Stimulated activated CD8-positive, alpha-beta memory T cell treated with anti-CD3 and anti-CD28 coated beads, Interleukin-15, amount 100 ng/mL, for 48 hours (primary cell): ENCODE data around the gene AKAP6.

Experiments
- DNase-seq, 2 donors: peaks; one replicate each; pipeline ENCODE4 v3.0.0-alpha.2; 2020; ENCODE audit warnings: low read depth in 2 of 2

AKAP6 gene

DNA sequence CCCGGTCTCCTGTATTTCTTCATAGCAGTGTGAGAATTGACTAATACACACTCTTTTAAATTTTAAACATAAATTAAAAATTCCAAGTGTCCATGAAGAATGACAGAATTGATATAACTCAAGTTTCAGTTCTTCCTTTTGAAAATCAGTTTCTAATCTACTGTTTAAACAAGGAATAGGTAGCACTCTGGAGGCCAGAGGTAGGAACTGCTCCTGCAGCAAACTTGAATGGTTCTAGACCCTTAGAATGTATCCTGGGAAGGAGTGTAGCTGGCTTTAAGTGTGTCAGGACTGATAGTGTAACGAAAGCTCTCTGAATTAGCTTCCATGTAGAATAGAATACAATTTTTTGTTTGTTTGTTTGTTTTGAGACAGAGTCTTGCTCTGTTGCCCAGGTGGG is 76.8 kb downstream of the AKAP6 start:
- DNase-seq: no peak

GRCh38 chr14:32407130-32407529 is 78.0 kb downstream of the AKAP6 start:
- DNase-seq: no peak

GRCh38 chr14:32408018-32408417 is 78.9 kb downstream of the AKAP6 start:
- no peak for DNase-seq

GRCh38 chr14:32412103-32412502 is 83.0 kb downstream of the AKAP6 start:
- no peak for DNase-seq

- no peak for DNase-seq
Measured at GRCh38 chr14:32412532-32412931, 83.4 kb downstream of the AKAP6 start.

- no peak for DNase-seq
Measured at GRCh38 chr14:32413967-32414640, 85.0 kb downstream of the AKAP6 start.

- DNase-seq: no peak
Measured at GRCh38 chr14:32414808-32415255, 85.7 kb downstream of the AKAP6 start.

GRCh38 chr14:32417956-32418552 is 89.0 kb downstream of the AKAP6 start:
- DNase-seq: no peak

DNA sequence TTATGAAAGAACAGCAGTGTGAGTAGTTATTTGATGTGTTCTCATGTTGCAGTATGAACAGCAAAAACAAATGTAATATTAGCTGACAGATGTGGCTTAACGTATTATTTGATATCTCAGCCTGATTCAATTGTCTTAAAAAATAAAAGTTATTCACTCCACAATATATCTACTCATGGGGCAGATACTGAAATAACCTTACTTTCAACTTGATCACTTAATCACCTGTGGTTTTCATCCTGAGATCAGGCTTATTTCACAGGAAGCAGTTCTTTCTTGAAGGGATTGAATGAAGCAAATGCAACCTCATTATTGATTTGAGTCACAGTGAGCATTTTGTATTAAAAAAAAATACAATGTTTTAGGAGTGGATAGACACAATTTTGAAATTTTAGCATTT is 90.3 kb downstream of the AKAP6 start:
- DNase-seq: no peak

DNA sequence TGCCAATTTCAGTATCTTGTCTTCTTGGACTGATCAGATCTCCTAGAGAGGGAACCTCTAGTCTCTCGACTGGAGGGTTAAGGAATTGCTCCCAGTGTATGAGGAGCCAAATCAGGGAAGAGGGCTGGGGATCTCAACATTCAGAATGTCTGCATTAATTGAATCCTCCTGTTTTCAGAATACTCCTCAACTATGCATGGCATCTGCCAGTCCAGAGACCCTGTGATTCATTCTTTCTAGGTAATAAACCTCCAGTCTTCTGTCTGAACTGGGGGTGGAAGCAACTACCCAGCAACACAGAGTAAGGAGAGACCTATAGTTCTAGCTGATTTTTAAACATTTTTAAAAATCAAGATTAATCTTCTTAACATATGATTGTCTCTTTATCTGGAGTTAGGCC is 92.7 kb downstream of the AKAP6 start:
- no peak for DNase-seq

DNA sequence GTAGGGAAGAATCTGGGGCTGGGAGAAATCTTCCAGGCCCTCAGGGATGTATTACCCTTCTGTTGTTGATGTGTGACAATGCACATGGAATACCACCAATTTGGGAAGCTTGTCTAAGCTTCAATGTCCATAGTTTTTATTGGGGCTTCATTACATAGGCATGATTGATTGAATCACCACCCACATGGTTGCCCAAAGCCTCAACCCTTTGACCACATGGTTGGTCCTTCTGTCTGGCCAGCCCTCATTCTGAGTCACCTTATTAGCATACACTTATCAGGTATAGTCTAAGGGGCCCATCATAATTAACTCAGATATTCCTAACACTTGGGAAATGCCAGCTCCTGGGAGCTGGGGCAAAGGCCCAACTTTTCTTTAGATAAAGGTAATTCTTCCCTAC is 93.3 kb downstream of the AKAP6 start:
- DNase-seq: no peak

GRCh38 chr14:32426028-32426427 is 96.9 kb downstream of the AKAP6 start:
- DNase-seq: no peak

DNA sequence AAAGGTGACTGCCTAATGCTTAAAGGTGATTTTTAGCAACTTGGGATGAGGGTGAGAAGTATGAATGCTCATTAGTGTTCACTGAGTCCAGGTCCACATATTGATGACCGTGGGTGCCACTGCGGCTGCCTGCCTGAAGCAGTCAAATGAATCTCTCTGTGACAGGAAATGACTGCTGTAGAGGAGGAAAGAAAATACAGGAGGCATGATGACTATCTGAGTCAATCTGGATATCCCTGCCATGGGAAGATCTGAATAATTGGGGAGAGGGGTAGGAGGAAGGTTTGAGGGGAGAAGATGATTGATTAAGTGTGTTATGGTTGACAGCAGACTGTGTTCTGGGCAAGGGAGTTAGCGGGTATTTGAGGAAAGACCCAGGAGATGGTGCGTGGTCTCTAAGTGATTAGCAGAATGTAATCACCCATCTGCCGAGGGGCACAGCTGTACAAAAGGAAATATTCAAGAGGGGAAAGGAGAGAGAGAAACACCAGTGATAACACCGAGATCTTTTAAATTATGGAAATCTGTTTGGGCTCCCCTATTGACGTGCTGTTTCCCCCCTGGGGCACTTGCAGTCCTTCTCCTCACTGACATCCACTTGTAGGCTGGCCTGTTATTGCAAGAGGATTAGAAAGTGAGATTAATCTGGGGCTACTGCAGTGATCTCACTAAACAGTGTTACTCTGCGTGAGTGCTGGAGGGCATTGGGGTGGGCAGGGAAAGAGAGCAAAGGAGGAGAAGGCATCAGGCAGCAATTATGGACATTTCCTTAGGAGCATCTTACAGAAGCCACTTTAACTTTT is 97.7 kb downstream of the AKAP6 start:
- no peak for DNase-seq

DNA sequence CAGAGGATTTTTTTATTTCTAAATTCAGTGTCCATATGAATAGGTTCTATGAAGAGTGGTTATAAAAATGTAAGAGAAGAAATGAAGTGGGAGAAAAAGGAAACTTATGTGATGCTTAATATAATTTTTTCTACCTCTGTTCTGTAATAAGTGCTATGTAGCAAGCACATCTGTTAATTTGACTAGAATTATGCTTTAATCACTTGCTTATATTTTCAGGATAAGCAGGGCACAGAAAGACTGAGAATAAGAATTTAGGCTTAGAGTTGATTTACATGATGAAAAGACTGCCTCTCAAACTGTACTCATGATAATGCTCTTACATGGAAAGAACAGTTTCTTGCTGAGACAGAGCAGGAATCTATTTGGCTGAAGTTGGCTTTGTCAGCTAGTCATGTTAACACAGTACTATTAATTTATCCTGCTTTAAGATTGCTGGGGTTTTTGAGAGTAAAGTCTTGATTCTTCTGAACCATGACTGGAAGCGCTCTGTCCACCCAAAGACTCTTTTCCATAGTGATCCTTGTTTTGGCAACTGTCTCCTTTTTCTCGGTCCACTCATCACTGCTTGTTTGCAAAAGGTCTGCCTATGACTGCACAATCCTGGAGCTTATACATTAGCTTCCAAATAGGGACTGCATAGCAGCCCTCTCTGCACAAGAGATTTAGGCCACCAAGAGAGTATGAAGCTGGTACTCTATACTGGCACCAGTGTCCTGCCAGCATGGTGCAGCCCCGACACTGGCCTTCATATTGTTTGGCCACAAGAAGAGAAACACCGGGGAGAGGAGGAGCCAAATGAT is 98.8 kb downstream of the AKAP6 start:
- DNase-seq: no peak

DNA sequence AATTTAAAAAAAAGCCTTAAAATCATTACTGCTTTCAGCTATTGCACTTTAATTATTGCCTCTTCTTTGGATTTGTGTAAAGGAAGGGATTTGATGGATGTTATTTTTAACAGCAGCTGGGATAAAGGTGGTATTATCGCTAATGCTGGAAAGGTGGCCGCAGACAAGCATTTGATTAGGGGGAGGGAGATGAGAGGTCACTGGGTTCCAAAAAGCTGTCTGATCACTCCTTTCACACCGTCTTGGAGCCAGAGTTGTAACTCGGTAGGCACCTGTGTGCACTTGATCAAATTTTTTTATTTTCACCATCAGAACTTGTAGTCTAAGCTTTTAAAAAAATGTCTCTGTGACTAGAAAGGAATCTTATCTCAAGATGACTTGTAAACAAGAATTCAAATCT is 99.8 kb downstream of the AKAP6 start:
- DNase-seq: no peak

GRCh38 chr14:32430326-32430725 is 101.2 kb downstream of the AKAP6 start:
- DNase-seq: no peak

DNA sequence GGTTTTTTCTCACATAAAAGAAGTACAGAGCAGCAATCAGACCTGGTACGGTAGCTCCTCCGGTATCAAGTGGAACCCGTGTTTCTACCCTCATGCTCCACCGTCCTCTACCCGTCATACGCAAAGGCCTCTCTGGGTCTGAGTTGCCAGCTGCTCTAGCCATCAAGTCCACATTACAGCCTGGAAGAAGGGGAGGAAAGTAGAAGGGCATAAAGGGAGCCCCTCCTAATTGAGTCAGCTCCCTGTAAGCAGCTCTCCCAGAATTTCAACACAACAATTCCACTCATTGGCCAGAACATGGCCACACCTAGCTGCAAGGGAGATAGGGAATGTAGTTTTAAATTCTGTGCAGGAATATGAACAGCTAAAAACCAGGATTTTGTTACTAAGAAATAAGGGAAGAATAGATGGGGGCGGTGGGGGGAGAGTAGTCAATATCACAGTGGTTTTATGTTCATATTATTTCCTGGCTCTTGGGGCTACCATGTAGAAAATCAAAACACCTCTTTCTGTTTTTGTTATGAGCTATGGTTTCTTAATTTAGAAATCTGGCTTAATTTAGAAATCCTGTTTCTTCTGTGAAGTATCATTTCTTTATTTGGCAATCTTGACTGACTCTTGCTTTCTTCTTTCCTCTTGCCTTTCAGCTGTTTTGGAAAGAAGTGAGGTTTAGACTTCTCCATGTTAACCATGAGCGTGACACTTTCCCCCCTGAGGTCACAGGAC is 103.9 kb downstream of the AKAP6 start:
- no peak for DNase-seq

GRCh38 chr14:32434180-32434579 is 105.1 kb downstream of the AKAP6 start:
- no peak for DNase-seq

DNA sequence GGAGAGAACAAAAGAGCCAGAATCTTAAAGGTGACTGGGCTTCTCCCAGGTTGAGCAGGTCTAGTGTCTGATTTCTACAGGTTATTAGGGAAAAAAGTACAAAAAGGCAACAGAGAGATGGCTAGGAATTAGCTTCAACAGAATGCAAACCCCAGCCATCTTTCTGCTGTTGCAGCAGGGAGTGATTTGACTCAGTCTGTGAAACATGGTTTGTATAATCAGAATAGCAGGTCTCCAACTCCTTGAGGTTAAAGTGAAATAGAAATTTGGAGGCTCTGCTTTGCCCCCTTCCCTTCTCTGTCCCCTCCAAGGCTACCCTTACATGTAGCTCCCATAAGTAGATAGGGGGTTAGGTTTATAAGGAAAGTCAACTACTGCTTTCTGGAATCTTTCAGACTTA is 105.8 kb downstream of the AKAP6 start:
- no peak for DNase-seq

- no peak for DNase-seq
Measured at GRCh38 chr14:32435411-32435810, 106.3 kb downstream of the AKAP6 start.

- DNase-seq: no peak
Measured at GRCh38 chr14:32436993-32437392, 107.9 kb downstream of the AKAP6 start.
